T-cell (primary cell): ENCODE results near the gene TPR. TPM values are rescaled to one million over a fixed set of nuclear protein-coding genes. Genes with fewer than 3 reads are reported as not detected.

Experiments used
- ATAC-seq, 4 experiments: fragments of 200-7000 bp in 3 of 4; fragments of 150-1000 bp in 1 of 4; cut with Tn5 transposase; replicated peaks in 1 of 4; 1 replicate in 3 of 4; 2 replicates in 1 of 4; pipeline ENCODE4 v1.10.0; 2021; ENCODE audit warnings: moderate library complexity in 3 of 4, mild to moderate bottlenecking in 2 of 4, moderate number of reproducible peaks in 1 of 4
- CTCF ChIA-PET, 2 donors: fragments of 300-600 bp; sonication (Branson Sonifier 250); formaldehyde crosslinking; loops; one replicate each; lab custom pipeline; 2022; ENCODE audit warnings: antibody characterized with exemption in 2 of 2; lab: Charles Lee
- POLR2A ChIA-PET, 2 donors: fragments of 300-600 bp; sonication (Branson Sonifier 250); formaldehyde crosslinking; loops; one replicate each; lab custom pipeline; 2022; ENCODE audit warnings: antibody characterized with exemption in 2 of 2; lab: Charles Lee
- DNase-seq, 35 experiments: peaks; one replicate each; pipeline versions ENCODE4 v3.0.0 to v3.0.0-alpha.2; 2013 to 2023
- H3K27ac ChIP-seq: one replicate; pipeline ENCODE4 v1.5.1; 2013; ENCODE audit warnings: low read length
- H3K27me3 ChIP-seq, 2 experiments: replicated peaks in 1 of 2; 1 replicate in 1 of 2; 2 replicates in 1 of 2; pipeline versions ENCODE4 v1.6.1 to v1.7.0; 2013; ENCODE audit warnings: low read length in 1 of 2, mixed read lengths in 1 of 2; ENCODE audit not compliant: control insufficient read depth in 2 of 2, insufficient read depth in 2 of 2; ENCODE audit errors: extremely low read depth in 1 of 2
- H3K36me3 ChIP-seq, 2 donors: 1 replicate in 1 of 2; 2 replicates in 1 of 2; pipeline versions ENCODE4 v1.6.1 to v1.7.0; 2013; ENCODE audit warnings: low read length in 1 of 2; ENCODE audit not compliant: control insufficient read depth in 2 of 2, insufficient read depth in 1 of 2; ENCODE audit errors: extremely low read depth in 1 of 2
- H3K4me1 ChIP-seq, 2 experiments: 1 replicate in 1 of 2; 2 replicates in 1 of 2; pipeline versions ENCODE4 v1.6.1 to v1.7.0; 2013; ENCODE audit warnings: low read length in 2 of 2, mixed read lengths in 1 of 2; ENCODE audit not compliant: insufficient read depth in 2 of 2, control insufficient read depth in 1 of 2; ENCODE audit errors: extremely low read depth in 1 of 2
- H3K4me3 ChIP-seq, 2 donors: 1 replicate in 1 of 2; 2 replicates in 1 of 2; pipeline versions ENCODE4 v1.5.1 to v1.7.0; 2013; ENCODE audit warnings: mild to moderate bottlenecking in 2 of 2, low read length in 1 of 2, moderate library complexity in 1 of 2; ENCODE audit not compliant: control insufficient read depth in 1 of 2; ENCODE audit errors: extremely low read depth in 1 of 2
- H3K9me3 ChIP-seq: 2 replicates; pipeline ENCODE4 v1.7.0; 2013
- H3K27ac Mint-ChIP-seq, 2 donors: one replicate each; pipeline ENCODE4 v1.8.0; 2020 to 2021; ENCODE audit warnings: mild to moderate bottlenecking in 2 of 2, mixed read lengths in 2 of 2
- H3K27me3 Mint-ChIP-seq, 2 donors: one replicate each; pipeline ENCODE4 v1.8.0; 2021 to 2022; ENCODE audit warnings: mixed read lengths in 2 of 2
- H3K36me3 Mint-ChIP-seq: one replicate; pipeline ENCODE4 v1.8.0; 2021; ENCODE audit warnings: mixed read lengths
- H3K4me1 Mint-ChIP-seq, 3 donors: one replicate each; pipeline ENCODE4 v1.8.0; 2020 to 2022; ENCODE audit warnings: mixed read lengths in 3 of 3, mild to moderate bottlenecking in 1 of 3
- H3K4me3 Mint-ChIP-seq, 3 donors: one replicate each; pipeline ENCODE4 v1.8.0; 2020 to 2022; ENCODE audit warnings: mild to moderate bottlenecking in 3 of 3, mixed read lengths in 3 of 3, moderate library complexity in 3 of 3
- H3K9me3 Mint-ChIP-seq, 3 donors: one replicate each; pipeline ENCODE4 v1.8.0; 2020 to 2022; ENCODE audit warnings: mixed read lengths in 3 of 3
- WGBS: methylation state at CpG from one replicate; pipeline ENCODE4 v1.1.5; 2013; ENCODE audit warnings: missing lambda C conversion rate; ENCODE audit not compliant: insufficient coverage; 5-methylcytosine and 5-hydroxymethylcytosine counted together
- total RNA-seq, 35 experiments: library from RNA in 6 of 35; stranded (reverse) in 6 of 35; fragments of 120-200 nt in 1 of 35; gene quantifications; one replicate each; pipeline versions ENCODE4 v1.2.1 to v1.2.4 and lab custom pipeline; 2013 to 2026

The TPR gene
- total RNA-seq, 5 donors from 2014 or later (not counting 1 experiment from before 2014, with no cell fraction given) = 128 to 144 (median 137) TPM

GRCh38 chr1:186325239-186325638 lies 49.8 kb downstream of the TPR start:
- CTCF ChIA-PET = interaction anchor here (0.5 to 1.6 kb wide), 13 partner anchors 8 to 605 kb away, joined by 3 to 7 read pairs (median 4); partner anchors contain the start of gene TPR (in 1 of the 2)
- Mint-ChIP-seq H3K4me1 (peaks cover 31 to 38% (median 32%) of the 10 kb centered on the region in 3 donors), H3K27ac (peak overlapping the region in 1 of 2 donors; percentile 45), H3K4me3 (no peak overlapping the region), H3K9me3 (no peaks in the 10 kb centered on the region), H3K36me3 (peaks cover 60% of the 10 kb centered on the region), H3K27me3 (no peaks in the 10 kb centered on the region)
- peaks cover 0 to 72% of the 10 kb centered on the region in 2 donors for H3K36me3 ChIP-seq
- H3K4me1 ChIP-seq = peaks cover 0 to 8% of the 10 kb centered on the region in 2 experiments
- no peak overlapping the region for H3K27ac ChIP-seq
- 100% methylated on average over 1 of the region's 2 CpGs for WGBS
- no peaks in the 10 kb centered on the region for H3K27me3 ChIP-seq
- POLR2A ChIA-PET = interaction anchor here (0.7 to 0.8 kb wide), 2 partner anchors 36 to 52 kb away, joined by 3 to 4 read pairs; no protein-coding TSS in a partner anchor
- H3K9me3 ChIP-seq = no peaks in the 10 kb centered on the region
- DNase-seq = peak in 1 of 35 experiments; percentile 54
- no peak overlapping the region for H3K4me3 ChIP-seq
- ATAC-seq = peak in 2 of 4 experiments; percentile 52 to 54

GRCh38 chr1:186323865-186324264 lies 51.2 kb downstream of the TPR start:
- Mint-ChIP-seq H3K36me3 (peaks cover 64% of the 10 kb centered on the region), H3K9me3 (no peaks in the 10 kb centered on the region), H3K27me3 (no peaks in the 10 kb centered on the region), H3K4me3 (peak overlapping the region; percentile 43 to 71 (median 57)), H3K4me1 (peaks cover 32 to 38% (median 32%) of the 10 kb centered on the region in 3 donors), H3K27ac (peak overlapping the region; percentile 44 to 83)
- DNase-seq (no peak), ATAC-seq (no peak)
- no peaks in the 10 kb centered on the region for H3K27me3 ChIP-seq
- 80% methylated on average over 2 of the region's 4 CpGs for WGBS
- H3K4me3 ChIP-seq = no peak overlapping the region
- no peaks in the 10 kb centered on the region for H3K9me3 ChIP-seq
- CTCF ChIA-PET = interaction anchor here (0.6 to 1.5 kb wide), 6 partner anchors 11 to 598 kb away, joined by 3 to 6 read pairs (median 4); partner anchors contain the start of gene TPR (in 1 of the 2)
- POLR2A ChIA-PET = interaction anchor here in 1 of 2 donors (0.7 kb wide), 1 partner anchor 46 kb away, joined by 3 read pairs; no protein-coding TSS in a partner anchor
- peaks cover 0 to 8% of the 10 kb centered on the region in 2 experiments for H3K4me1 ChIP-seq
- no peak overlapping the region for H3K27ac ChIP-seq
- H3K36me3 ChIP-seq = peaks cover 0 to 73% of the 10 kb centered on the region in 2 donors

- H3K4me1 Mint-ChIP-seq = peaks cover 10 to 21% (median 17%) of the 10 kb centered on the region in 3 donors
- 98% methylated on average over 3 of the region's 3 CpGs for WGBS
- H3K9me3 Mint-ChIP-seq = no peaks in the 10 kb centered on the region
- H3K9me3 ChIP-seq = no peaks in the 10 kb centered on the region
- peaks cover 66% of the 10 kb centered on the region for H3K36me3 Mint-ChIP-seq
- H3K27ac ChIP-seq = no peak overlapping the region
- DNase-seq (no peak), ATAC-seq (no peak)
- no peaks in the 10 kb centered on the region for H3K27me3 Mint-ChIP-seq
- POLR2A ChIA-PET = no interaction called here
- peak overlapping the region; percentile 5 to 8 for H3K27ac Mint-ChIP-seq
- H3K4me1 ChIP-seq = no peaks in the 10 kb centered on the region
- no peak overlapping the region for H3K4me3 Mint-ChIP-seq
- H3K36me3 ChIP-seq = peaks cover 0 to 75% of the 10 kb centered on the region in 2 donors
- H3K27me3 ChIP-seq = no peaks in the 10 kb centered on the region
- CTCF ChIA-PET = interaction anchor here in 1 of 2 donors (0.9 kb wide), 1 partner anchor 25 kb away, joined by 4 read pairs; no protein-coding TSS in a partner anchor
- no peak overlapping the region for H3K4me3 ChIP-seq
Measured at GRCh38 chr1:186315570-186315969, 59.5 kb downstream of the TPR start.

GRCh38 chr1:186311375-186312051 lies 63.5 kb downstream of the TPR start:
- WGBS = no CpG with 5 or more reads among the region's 3 CpGs
- ATAC-seq (no peak), DNase-seq (no peak)
- H3K9me3 Mint-ChIP-seq = peaks cover 0 to under 1% (median 0%) of the 10 kb centered on the region in 3 donors
- H3K36me3 Mint-ChIP-seq = peaks cover 42% of the 10 kb centered on the region
- Histone ChIP-seq H3K4me3 (no peak overlapping the region), H3K27ac (no peak overlapping the region), H3K9me3 (no peaks in the 10 kb centered on the region), H3K27me3 (no peaks in the 10 kb centered on the region), H3K4me1 (peaks cover 17 to 21% of the 10 kb centered on the region in 2 experiments), H3K36me3 (peaks cover 0 to 40% of the 10 kb centered on the region in 2 donors)
- H3K4me3 Mint-ChIP-seq = no peak overlapping the region
- H3K27ac Mint-ChIP-seq = no peak overlapping the region
- no peaks in the 10 kb centered on the region for H3K27me3 Mint-ChIP-seq
- H3K4me1 Mint-ChIP-seq = peaks cover 7 to 17% (median 16%) of the 10 kb centered on the region in 3 donors
- CTCF ChIA-PET = no interaction called here
- POLR2A ChIA-PET = no interaction called here

- Histone ChIP-seq H3K27me3 (no peaks in the 10 kb centered on the region), H3K9me3 (no peaks in the 10 kb centered on the region), H3K36me3 (peaks cover 0 to 29% of the 10 kb centered on the region in 2 donors), H3K4me3 (no peak overlapping the region), H3K4me1 (peaks cover 26 to 27% of the 10 kb centered on the region in 2 experiments), H3K27ac (no peak overlapping the region)
- Mint-ChIP-seq H3K4me1 (peaks cover 18 to 23% (median 18%) of the 10 kb centered on the region in 3 donors), H3K4me3 (no peak overlapping the region), H3K27ac (no peak overlapping the region), H3K9me3 (peaks cover 0 to 4% (median 0%) of the 10 kb centered on the region in 3 donors), H3K27me3 (no peaks in the 10 kb centered on the region), H3K36me3 (peaks cover 30% of the 10 kb centered on the region)
- ATAC-seq (no peak), DNase-seq (no peak)
- WGBS = 95% methylated on average over 2 of the region's 4 CpGs
- POLR2A ChIA-PET = no interaction called here
- CTCF ChIA-PET = no interaction called here
Measured at GRCh38 chr1:186310307-186310706, 64.7 kb downstream of the TPR start.

GRCh38 chr1:186308264-186309060 lies 66.6 kb downstream of the TPR start:
- peak overlapping the region; percentile 37 for H3K27ac ChIP-seq
- Mint-ChIP-seq H3K9me3 (peaks cover 0 to 4% (median 0%) of the 10 kb centered on the region in 3 donors), H3K27me3 (no peaks in the 10 kb centered on the region), H3K4me3 (no peak overlapping the region), H3K36me3 (peaks cover 18% of the 10 kb centered on the region), H3K27ac (no peak overlapping the region), H3K4me1 (peaks cover 30 to 38% (median 34%) of the 10 kb centered on the region in 3 donors)
- no peaks in the 10 kb centered on the region for H3K9me3 ChIP-seq
- DNase-seq = no peak
- WGBS = 41% methylated on average over 6 of the region's 6 CpGs
- H3K27me3 ChIP-seq = no peaks in the 10 kb centered on the region
- peaks cover 0 to 14% of the 10 kb centered on the region in 2 donors for H3K36me3 ChIP-seq
- H3K4me1 ChIP-seq = peaks cover 30 to 44% of the 10 kb centered on the region in 2 experiments
- no peak overlapping the region for H3K4me3 ChIP-seq
- no peak for ATAC-seq
- POLR2A ChIA-PET = interaction anchor here in 1 of 2 donors (0.6 kb wide), 1 partner anchor 189 kb away, joined by 3 read pairs; no protein-coding TSS in a partner anchor
- CTCF ChIA-PET = interaction anchor here (0.8 to 1.7 kb wide), 5 partner anchors 12 to 34 kb away, joined by 3 to 5 read pairs (median 4); no protein-coding TSS in a partner anchor
